HEK293 (cell line): ENCODE measurements around the gene CSNK1A1.

ENCODE experiments used
- BCL11B ChIP-seq: fragments of 450-650 bp; formaldehyde crosslinking; IDR thresholded peaks from 2 replicates; pipeline ENCODE4 v1.5.1; 2016; ENCODE audit warnings: low read depth, missing biosample characterization, missing genetic modification characterization
- CTCF ChIP-seq: fragments of 450-650 bp; formaldehyde crosslinking; IDR thresholded peaks from 2 replicates; pipeline ENCODE4 v1.5.1; 2016; ENCODE audit warnings: missing biosample characterization, missing genetic modification characterization
- KLF10 ChIP-seq: fragments of 450-650 bp; IDR thresholded peaks from 2 replicates; pipeline ENCODE4 v1.5.1; 2018; ENCODE audit warnings: missing biosample characterization, mild to moderate bottlenecking, missing genetic modification characterization
- KLF17 ChIP-seq: fragments of 450-650 bp; formaldehyde crosslinking; IDR thresholded peaks from 2 replicates; pipeline ENCODE4 v1.5.1; 2016; ENCODE audit warnings: missing biosample characterization, missing genetic modification characterization
- KLF8 ChIP-seq: fragments of 450-650 bp; formaldehyde crosslinking; IDR thresholded peaks from 2 replicates; pipeline ENCODE4 v1.5.1; 2016; ENCODE audit warnings: missing biosample characterization, missing genetic modification characterization
- SCRT1 ChIP-seq: fragments of 450-650 bp; formaldehyde crosslinking; IDR thresholded peaks from 2 replicates; pipeline ENCODE4 v1.5.1; 2016; ENCODE audit warnings: missing biosample characterization, missing genetic modification characterization, borderline replicate concordance
- WT1 ChIP-seq: fragments of 450-650 bp; formaldehyde crosslinking; IDR thresholded peaks from 2 replicates; pipeline ENCODE4 v1.5.1; 2016; ENCODE audit warnings: missing biosample characterization, missing genetic modification characterization
- YY1 ChIP-seq: fragments of 450-650 bp; formaldehyde crosslinking; IDR thresholded peaks from 2 replicates; pipeline ENCODE4 v1.5.1; 2018; ENCODE audit warnings: missing biosample characterization, missing genetic modification characterization
- ZEB2 ChIP-seq: fragments of 450-650 bp; formaldehyde crosslinking; IDR thresholded peaks from 2 replicates; pipeline ENCODE4 v1.5.1; 2016; ENCODE audit warnings: missing biosample characterization, missing genetic modification characterization
- ZNF10 ChIP-seq: fragments of 450-650 bp; formaldehyde crosslinking; IDR thresholded peaks from 2 replicates; pipeline ENCODE4 v1.5.1; 2017; ENCODE audit warnings: missing biosample characterization, missing genetic modification characterization
- ZNF155 ChIP-seq: fragments of 450-650 bp; formaldehyde crosslinking; IDR thresholded peaks from 2 replicates; pipeline ENCODE4 v1.5.1; 2016; ENCODE audit warnings: missing biosample characterization, missing genetic modification characterization
- ZNF341 ChIP-seq: fragments of 450-650 bp; formaldehyde crosslinking; IDR thresholded peaks from 2 replicates; pipeline ENCODE4; 2016; ENCODE audit warnings: low read depth, missing biosample characterization, missing genetic modification characterization
- ZNF518A ChIP-seq: fragments of 450-650 bp; formaldehyde crosslinking; conservative IDR thresholded peaks from 2 replicates; pipeline ENCODE4 v1.5.1; 2016; ENCODE audit warnings: low read depth, missing biosample characterization, missing genetic modification characterization
- ZNF549 ChIP-seq: fragments of 450-650 bp; IDR thresholded peaks from 2 replicates; pipeline ENCODE4 v1.5.1; 2018; ENCODE audit warnings: missing biosample characterization, missing genetic modification characterization, mild to moderate bottlenecking, inconsistent platforms, moderate library complexity
- ZNF558 ChIP-seq: fragments of 450-650 bp; formaldehyde crosslinking; IDR thresholded peaks from 2 replicates; pipeline ENCODE4 v1.5.1; 2016; ENCODE audit warnings: missing biosample characterization, missing genetic modification characterization
- ZNF629 ChIP-seq: fragments of 450-650 bp; formaldehyde crosslinking; IDR thresholded peaks from 2 replicates; pipeline ENCODE4 v1.5.1; 2017; ENCODE audit warnings: missing biosample characterization, missing genetic modification characterization
- ZNF76 ChIP-seq: fragments of 450-650 bp; formaldehyde crosslinking; IDR thresholded peaks from 2 replicates; pipeline ENCODE4; 2016; ENCODE audit warnings: low read depth, missing biosample characterization, missing genetic modification characterization, borderline replicate concordance
- ZSCAN30 ChIP-seq: fragments of 450-650 bp; IDR thresholded peaks from 2 replicates; pipeline ENCODE4 v1.5.1; 2018; ENCODE audit warnings: missing biosample characterization, mild to moderate bottlenecking, missing genetic modification characterization, moderate library complexity
- TF ChIP-seq, protein P1 (sequence below): fragments of 450-650 bp; formaldehyde crosslinking; IDR thresholded peaks from 2 replicates; pipeline ENCODE4 v1.5.1; 2017; ENCODE audit warnings: missing biosample characterization, mild to moderate bottlenecking, missing genetic modification characterization, moderate library complexity
- TF ChIP-seq, protein P2 (sequence below): IDR thresholded peaks from 2 replicates; pipeline ENCODE4 v1.6.1; 2011; ENCODE audit warnings: mild to moderate bottlenecking, low read depth, low read length, borderline replicate concordance
- TF ChIP-seq, protein P3 (sequence below): fragments of 450-650 bp; formaldehyde crosslinking; IDR thresholded peaks from 2 replicates; pipeline ENCODE4 v1.5.1; 2016; ENCODE audit warnings: missing biosample characterization, missing genetic modification characterization
- TF ChIP-seq, protein P4 (sequence below): fragments of 450-650 bp; formaldehyde crosslinking; optimal IDR thresholded peaks from 2 replicates; pipeline ENCODE3; 2016; ENCODE audit warnings: missing biosample characterization, mild to moderate bottlenecking, missing genetic modification characterization

The CSNK1A1 gene

DNA sequence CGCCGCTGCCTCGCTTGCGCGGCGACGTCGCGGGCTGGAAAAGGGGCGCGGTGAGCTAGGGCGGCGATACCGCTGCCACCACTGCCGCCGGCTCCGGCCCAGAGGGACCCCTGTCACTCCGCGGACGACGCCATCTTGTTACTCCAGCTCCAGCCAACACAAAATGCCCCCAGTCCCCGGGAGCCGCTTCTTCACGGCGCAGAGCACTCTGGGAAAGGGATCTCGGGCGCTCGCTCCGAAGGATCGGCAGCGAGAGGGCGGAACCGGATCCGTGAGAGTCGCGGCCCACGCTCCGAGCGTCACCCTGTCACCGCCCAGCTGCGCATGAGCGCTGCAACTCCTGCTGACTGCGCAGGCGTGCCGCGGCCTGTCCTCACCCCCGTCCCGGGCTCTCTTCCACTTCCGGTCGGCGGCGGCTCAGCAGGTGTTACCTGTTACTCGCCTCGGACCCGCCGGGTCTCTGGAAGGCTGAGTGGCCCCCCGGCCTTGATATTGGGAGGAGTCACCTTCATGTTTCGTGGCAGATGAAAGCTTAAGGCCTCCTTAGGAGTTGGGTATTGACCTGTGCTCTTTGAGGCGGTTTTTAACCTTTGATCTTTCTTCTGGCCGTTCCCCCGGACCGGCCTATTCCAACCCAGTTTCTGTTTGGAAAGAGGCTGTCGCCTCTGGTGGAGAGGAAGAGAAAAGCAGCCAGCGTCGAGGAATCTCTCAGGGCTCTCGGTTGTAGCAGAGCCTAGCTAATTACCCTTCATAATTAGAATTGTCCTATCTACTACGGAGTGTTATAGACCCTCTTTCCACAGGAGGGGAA is at the start of gene CSNK1A1 (continued):
- TF ChIP-seq ZNF76 (tag by site-specific recombination) (peak; percentile 94), KLF10 (0 out of 2 replicates have a peak, but pooled peaks have one; percentile 32), CTCF (peak; percentile 55; the same call in 1 of the 2 replicates), SCRT1 (tag by site-specific recombination) (peak; percentile 100), BCL11B (tag by site-specific recombination) (peak; percentile 100), ZNF558 (tag by site-specific recombination) (no peak; the same call in 1 of the 2 replicates), YY1 (tag by site-specific recombination) (peak; percentile 91), ZNF155 (tag by site-specific recombination) (no peak), WT1 (0 out of 2 replicates have a peak, but pooled peaks have one; percentile 10), ZNF549 (tag by site-specific recombination) (no peak), ZNF341 (peak; percentile 83), ZNF10 (peak; percentile 99), ZSCAN30 (tag by site-specific recombination) (peak; percentile 77), KLF17 (tag by site-specific recombination) (peak; percentile 51), ZNF629 (tag by site-specific recombination) (peak; percentile 53; the same call in 1 of the 2 replicates), ZNF518A (tag by site-specific recombination) (0 out of 2 replicates have a peak, but pooled peaks have one; percentile 49), ZEB2 (peak; percentile 100), KLF8 (tag by site-specific recombination) (peak; percentile 54; the same call in 1 of the 2 replicates)
- TF ChIP-seq, protein P1, sequence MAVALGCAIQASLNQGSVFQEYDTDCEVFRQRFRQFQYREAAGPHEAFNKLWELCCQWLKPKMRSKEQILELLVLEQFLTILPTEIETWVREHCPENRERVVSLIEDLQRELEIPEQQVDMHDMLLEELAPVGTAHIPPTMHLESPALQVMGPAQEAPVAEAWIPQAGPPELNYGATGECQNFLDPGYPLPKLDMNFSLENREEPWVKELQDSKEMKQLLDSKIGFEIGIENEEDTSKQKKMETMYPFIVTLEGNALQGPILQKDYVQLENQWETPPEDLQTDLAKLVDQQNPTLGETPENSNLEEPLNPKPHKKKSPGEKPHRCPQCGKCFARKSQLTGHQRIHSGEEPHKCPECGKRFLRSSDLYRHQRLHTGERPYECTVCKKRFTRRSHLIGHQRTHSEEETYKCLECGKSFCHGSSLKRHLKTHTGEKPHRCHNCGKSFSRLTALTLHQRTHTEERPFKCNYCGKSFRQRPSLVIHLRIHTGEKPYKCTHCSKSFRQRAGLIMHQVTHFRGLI (tag by site-specific recombination): peak; percentile 52; the same call in 1 of the 2 replicates
- TF ChIP-seq, protein P2, sequence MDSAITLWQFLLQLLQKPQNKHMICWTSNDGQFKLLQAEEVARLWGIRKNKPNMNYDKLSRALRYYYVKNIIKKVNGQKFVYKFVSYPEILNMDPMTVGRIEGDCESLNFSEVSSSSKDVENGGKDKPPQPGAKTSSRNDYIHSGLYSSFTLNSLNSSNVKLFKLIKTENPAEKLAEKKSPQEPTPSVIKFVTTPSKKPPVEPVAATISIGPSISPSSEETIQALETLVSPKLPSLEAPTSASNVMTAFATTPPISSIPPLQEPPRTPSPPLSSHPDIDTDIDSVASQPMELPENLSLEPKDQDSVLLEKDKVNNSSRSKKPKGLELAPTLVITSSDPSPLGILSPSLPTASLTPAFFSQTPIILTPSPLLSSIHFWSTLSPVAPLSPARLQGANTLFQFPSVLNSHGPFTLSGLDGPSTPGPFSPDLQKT: peak; percentile 80; the same call in 1 of the 2 replicates
- TF ChIP-seq, protein P3, sequence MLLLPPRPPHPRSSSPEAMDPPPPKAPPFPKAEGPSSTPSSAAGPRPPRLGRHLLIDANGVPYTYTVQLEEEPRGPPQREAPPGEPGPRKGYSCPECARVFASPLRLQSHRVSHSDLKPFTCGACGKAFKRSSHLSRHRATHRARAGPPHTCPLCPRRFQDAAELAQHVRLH (tag by site-specific recombination): peak; percentile 90
- TF ChIP-seq, protein P4, sequence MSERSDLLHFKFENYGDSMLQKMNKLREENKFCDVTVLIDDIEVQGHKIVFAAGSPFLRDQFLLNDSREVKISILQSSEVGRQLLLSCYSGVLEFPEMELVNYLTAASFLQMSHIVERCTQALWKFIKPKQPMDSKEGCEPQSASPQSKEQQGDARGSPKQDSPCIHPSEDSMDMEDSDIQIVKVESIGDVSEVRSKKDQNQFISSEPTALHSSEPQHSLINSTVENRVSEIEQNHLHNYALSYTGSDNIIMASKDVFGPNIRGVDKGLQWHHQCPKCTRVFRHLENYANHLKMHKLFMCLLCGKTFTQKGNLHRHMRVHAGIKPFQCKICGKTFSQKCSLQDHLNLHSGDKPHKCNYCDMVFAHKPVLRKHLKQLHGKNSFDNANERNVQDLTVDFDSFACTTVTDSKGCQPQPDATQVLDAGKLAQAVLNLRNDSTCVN (tag by site-specific recombination): peak; percentile 74
